Activated CD4-positive, CD25-positive, alpha-beta regulatory T cell treated with anti-CD3 and anti-CD28 coated beads, Interleukin-2, amount 50 U/mL, for 24 hours (primary cell): ENCODE measurements around the gene BDNF.

ENCODE experiments used
- ATAC-seq, 2 donors: fragments of 150-1000 bp; cut with Tn5 transposase; one replicate each; pipeline ENCODE4 v1.10.0; 2021; ENCODE audit warnings: mild to moderate bottlenecking in 1 of 2, moderate library complexity in 1 of 2

Gene BDNF

DNA sequence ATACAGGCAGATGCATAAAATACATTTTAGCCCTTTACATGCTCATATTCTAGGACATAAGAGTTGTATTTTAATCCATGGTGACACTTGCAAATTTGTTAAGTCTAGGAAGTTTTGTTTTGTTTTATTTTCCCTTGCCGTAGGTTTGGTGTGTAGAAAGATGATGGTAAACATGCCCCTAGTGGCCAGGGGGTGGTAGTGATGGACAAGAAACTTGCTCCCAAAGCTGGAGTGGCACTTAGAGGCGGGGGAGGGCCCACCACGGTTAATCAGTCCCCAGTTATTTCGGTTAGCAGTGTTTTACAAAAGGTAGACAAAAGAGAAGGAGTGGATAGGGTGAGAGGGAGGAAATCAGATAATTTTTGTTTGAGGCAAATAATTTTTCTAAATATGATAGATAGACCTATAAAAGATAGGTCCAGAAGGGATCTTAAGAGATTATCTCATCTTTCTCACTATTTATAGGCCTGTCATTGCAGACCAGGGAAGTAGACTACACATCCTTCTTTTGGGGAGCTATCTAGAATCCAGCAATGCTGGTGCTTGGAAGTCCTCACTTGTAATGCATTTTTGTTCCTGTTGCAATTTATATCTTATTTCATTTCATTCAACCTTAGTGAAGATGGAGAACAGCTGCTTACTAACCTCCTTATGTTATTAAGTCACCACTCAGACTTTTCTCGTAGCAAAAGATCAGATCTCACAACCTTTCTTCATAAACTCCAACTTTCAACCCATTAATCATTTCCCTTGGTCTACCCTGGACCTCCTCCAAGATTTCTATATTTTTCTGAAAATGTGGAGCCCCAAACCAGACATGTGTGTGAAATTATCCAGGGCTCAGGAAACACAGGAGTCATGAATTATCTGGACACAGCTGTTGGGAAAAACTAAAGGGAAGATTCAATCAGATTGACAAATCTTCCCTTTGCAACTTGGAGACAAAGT, 5.9 kb upstream of the BDNF start:
- ATAC-seq: no peak

DNA sequence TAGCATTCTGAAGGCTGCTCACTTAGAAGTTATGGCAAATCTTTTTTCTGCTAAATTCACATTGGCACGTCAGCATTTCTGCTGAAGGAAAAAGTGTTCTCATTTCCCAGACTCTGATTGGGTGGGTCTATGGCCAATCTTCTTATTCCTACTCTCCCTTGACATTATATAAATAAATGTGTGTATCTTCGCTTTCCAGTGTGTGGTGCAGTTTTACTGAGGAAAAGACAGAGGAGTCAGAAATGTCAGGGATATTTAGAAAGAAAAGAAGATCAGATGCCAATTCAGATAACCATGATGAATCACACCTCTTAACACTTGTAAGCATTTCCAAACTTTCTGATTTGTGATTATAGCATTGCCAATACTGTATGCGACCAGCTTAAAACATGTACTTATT, 3.2 kb upstream of the BDNF start:
- no peak for ATAC-seq

GRCh38 chr11:27702811-27703210, 2.6 kb upstream of the BDNF start:
- no peak for ATAC-seq

DNA sequence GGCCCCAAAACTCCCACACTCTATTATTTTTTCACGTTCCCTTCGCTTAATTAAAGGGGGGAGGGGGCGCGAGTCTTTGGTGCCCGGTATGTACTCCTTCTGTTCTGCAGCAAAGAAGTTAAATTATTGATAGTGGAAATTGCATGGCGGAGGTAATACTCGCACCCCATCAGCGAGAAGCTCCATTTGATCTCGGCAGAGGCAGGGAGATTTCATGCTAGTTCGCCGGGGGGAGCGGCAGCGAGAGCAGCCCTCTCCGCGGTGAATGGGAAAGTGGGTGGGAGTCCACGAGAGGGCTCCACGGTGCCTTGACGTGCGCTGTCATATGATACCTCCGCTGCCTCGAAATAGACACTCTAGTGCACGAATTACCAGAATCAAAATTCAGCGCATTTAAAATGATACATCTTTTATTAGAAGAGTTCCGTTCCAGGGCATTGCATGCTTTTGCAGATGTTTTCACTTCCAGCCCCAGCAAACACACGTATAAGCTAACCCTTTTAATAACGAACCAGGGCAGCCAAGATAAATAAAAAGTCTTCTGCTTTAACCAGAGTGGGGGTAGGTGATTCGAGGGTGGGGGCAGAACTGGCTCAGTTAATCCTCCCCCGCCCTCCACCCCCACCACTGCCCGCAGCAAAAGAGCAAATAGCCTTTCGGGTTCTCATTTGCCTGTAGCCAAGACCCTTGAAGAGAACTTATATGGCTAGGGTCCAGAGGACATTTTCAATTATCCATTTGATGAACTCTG, 1.3 kb upstream of the BDNF start:
- ATAC-seq: no peak

- no peak for ATAC-seq
Observed at GRCh38 chr11:27699926-27700350, 317 bp downstream of the BDNF start.

GRCh38 chr11:27699242-27699925, 871 bp downstream of the BDNF start:
- no peak for ATAC-seq

GRCh38 chr11:27698872-27699241, 1.4 kb downstream of the BDNF start:
- ATAC-seq: peak; percentile 65 to 67

- no peak for ATAC-seq
Observed at GRCh38 chr11:27697679-27698275, 2.5 kb downstream of the BDNF start.

GRCh38 chr11:27696961-27697360, 3.3 kb downstream of the BDNF start:
- no peak for ATAC-seq

DNA sequence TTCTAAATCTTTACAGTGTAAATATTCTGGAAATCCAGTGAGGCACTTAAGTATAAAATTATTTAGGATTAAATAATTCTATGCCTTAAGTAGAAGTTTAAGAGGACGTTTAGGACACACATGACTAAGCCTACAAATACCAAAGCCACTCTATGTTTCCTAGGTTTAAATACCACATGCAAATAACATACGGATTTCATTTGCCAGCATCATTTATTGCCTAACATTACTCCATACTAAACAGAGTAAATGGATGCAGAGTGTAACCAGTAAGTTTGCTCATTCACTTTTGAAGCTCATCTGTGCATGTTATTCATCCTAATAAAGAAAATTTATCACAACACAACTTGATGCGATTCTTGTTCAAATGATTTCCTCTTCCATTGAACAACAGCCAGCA, 4.1 kb downstream of the BDNF start:
- no peak for ATAC-seq

DNA sequence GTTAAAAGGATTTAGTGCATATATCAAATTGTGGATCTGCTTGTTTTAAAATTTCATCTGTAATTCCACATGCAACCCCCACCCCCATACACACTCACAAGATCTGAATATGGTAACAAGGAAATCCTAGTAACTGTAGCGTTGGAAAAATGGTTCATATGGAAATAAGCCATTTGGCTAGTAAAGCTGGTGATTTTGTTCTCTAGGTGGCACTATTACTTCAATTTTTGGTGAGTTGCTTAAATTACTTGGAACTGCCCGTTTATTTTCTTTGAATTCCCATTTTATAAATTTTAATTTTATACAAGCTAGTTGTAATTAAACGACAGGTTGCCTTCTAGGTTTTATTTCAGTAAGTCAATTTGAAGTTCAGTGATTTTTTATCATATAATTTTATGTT, 5.3 kb downstream of the BDNF start:
- ATAC-seq: no peak

DNA sequence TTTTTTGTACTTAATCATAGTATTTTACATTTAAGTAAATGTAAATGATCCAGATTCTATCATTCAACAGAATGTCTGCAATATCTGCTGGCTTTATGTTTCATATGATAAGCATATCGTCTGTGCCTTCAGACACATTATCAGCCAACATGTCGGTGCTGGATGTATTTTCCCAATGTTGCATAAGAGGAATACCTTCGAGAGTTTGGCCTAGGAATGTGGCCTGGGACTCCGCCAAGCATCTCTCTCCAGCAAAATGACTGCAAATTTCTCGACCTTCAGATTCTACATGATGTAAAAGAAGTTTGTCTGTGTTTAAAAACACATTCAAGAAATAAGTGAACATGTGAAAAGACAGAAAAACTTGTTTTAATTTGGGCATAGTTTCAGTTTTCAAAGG, 6.9 kb downstream of the BDNF start:
- no peak for ATAC-seq

DNA sequence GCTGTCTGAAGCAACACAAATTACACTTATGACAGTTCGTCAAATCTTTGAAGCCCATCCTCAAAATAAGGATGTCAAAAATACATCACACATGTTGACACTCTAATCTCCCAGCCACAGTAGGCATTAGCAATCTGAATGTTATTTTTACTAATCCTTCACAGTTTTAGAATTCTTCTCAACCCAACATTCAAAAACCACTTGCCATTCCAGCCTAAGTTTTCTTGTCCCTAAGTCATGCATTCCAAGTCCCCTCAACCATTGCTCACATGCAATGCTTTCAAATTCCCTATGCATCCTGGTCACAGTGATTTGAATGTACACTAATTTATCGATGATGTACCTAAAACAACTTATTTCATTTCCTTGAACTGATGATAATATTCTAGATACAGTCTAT, 7.5 kb downstream of the BDNF start:
- no peak for ATAC-seq

DNA sequence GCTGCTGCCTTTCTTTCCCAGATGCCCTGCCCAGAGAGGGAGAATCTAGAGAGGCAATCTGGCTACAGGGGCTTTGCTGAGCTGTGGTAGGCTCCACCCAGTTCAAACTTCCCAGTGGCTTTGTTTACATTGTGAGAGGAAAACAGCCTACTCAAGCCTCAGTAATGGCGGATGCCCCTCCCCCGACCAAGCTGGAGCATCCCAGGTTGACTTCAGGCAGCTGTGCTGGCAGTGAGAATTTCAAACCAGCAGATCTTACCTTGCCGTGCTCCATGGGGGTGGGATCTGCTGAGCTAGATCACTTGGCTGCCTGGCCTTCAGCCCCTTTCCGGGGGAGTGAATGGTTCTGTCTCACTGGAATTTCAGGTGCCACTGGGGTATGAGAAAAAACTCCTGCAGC, 12.2 kb downstream of the BDNF start:
- ATAC-seq: no peak

GRCh38 chr11:27681664-27682063, 18.6 kb downstream of the BDNF start:
- no peak for ATAC-seq

DNA sequence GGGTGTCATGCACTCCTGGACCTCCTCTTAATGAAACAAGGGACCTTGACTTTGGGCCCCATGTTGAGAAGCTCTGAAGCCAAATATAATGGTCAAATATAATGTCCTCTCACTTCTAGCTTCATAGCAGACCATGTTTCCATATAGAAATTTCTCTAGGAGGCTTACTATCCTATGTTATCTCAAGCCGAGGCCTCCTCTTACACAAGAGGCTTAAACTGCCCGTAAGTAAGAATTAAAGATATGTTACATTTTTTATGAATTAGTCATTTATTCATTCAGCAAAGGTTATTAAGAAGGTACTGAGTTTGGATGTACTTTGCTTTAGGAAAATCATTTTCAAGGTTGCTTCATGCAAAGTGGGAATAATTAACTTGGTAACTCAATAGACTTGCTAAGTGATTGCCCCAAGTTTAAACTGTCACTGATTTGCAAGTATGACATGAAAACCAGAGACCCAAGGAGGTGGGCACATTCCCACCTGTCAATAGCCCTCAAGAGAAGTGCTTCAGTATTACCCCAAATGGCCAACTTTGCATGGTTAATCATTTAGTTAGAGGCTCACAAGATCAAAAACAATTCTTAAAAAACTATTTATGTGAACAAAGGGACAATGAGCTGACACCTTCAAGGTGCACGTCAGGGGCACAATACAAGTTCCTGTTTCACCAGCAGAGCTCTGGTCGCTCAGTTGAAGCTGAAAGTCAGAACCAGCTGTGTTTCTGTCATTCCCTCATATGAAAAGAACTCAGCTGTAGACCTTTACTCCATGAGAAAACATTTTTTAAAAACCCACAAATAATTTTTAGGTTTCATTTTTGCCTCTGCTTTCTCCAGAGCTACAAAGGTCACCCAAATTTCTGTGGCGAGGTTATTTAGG, 20.9 kb downstream of the BDNF start:
- no peak for ATAC-seq

- ATAC-seq: no peak
Observed at GRCh38 chr11:27678242-27678641, 22.0 kb downstream of the BDNF start.

- no peak for ATAC-seq
Observed at GRCh38 chr11:27677108-27677507, 23.1 kb downstream of the BDNF start.

GRCh38 chr11:27673979-27674663, 26.1 kb downstream of the BDNF start:
- no peak for ATAC-seq

GRCh38 chr11:27672836-27673464, 27.3 kb downstream of the BDNF start:
- no peak for ATAC-seq
